ENCODE data around the gene PRAF2. TPM values are rescaled to one million over a fixed set of nuclear protein-coding genes. Genes with fewer than 3 reads are reported as not detected.

Gene PRAF2
- total RNA-seq, 4 donors from 2014 or later = 15.9 to 26.6 (median 23.8) TPM

DNA sequence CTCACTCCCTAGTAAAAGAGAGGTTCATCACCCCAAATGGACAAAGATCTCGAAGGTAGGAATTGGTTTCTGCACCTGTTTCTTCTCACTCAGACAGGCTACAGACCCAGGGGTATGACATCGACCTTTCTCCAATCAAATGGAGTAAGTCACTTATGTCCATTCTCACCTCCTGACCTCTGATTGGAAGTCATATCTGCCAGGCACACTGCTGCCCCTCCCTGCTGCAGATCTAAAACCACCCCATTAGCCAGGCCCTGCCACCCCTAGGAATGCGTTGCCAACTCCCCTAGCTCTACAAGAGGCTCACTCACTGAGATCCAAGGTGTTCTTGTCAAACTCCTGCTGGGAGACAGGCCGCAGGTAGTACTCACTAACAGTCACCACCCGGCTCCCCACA, 42.9 kb upstream of the PRAF2 start:
- DNase-seq (ENCODE audit: extremely low spot score) = no peak
- TF ChIP-seq POLR2A (IDR thresholded peaks at IDR 0.05; ENCODE audit: low read depth) (no peak), POLR2AphosphoS5 (IDR thresholded peaks at IDR 0.05) (no peak), EP300 (IDR thresholded peaks at IDR 0.05) (no peak)
- TF ChIP-seq, protein P1, sequence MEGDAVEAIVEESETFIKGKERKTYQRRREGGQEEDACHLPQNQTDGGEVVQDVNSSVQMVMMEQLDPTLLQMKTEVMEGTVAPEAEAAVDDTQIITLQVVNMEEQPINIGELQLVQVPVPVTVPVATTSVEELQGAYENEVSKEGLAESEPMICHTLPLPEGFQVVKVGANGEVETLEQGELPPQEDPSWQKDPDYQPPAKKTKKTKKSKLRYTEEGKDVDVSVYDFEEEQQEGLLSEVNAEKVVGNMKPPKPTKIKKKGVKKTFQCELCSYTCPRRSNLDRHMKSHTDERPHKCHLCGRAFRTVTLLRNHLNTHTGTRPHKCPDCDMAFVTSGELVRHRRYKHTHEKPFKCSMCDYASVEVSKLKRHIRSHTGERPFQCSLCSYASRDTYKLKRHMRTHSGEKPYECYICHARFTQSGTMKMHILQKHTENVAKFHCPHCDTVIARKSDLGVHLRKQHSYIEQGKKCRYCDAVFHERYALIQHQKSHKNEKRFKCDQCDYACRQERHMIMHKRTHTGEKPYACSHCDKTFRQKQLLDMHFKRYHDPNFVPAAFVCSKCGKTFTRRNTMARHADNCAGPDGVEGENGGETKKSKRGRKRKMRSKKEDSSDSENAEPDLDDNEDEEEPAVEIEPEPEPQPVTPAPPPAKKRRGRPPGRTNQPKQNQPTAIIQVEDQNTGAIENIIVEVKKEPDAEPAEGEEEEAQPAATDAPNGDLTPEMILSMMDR (IDR thresholded peaks at IDR 0.05) = no peak
- no peaks in the 10 kb centered on the region for H3K9me3 ChIP-seq
- intact Hi-C loops (cut with DNase I) = no loop called here
- no peak overlapping the region for H3K27ac ChIP-seq (replicated peaks in 1 of 4)
- H3K36me3 ChIP-seq = peaks cover 30 to 92% (median 71%) of the 10 kb centered on the region in 4 donors
- no peak overlapping the region for H3K4me3 ChIP-seq
- no peaks in the 10 kb centered on the region for H3K27me3 ChIP-seq
- peaks cover 0 to 1% (median 0%) of the 10 kb centered on the region in 4 donors for H3K4me1 ChIP-seq
- WGBS = 85% methylated on average over 5 of the region's 5 CpGs

DNA sequence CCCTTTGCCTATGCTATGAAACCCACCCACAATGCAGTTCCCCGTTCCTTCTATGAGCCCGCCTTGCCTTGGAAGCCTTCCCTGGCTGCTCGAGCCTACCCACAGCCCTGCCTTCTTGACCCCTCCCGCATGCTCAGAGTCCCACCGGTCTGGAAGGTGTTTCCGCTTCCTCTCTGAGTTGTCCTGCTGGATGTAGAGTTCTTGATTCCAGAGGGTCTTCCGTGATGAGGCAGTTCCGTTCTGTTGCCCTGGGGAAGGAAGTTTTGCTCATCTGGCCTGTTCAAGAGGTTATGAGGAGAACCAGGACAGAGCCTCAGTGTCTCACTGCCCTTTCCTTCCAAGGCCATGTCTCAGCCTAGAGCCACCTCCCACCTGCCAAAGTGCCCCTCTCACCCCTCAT, 42.3 kb upstream of the PRAF2 start:
- H3K9me3 ChIP-seq = no peaks in the 10 kb centered on the region
- intact Hi-C loops (cut with DNase I) = no loop called here
- H3K27me3 ChIP-seq = no peaks in the 10 kb centered on the region
- no peak for TF ChIP-seq EP300 (IDR thresholded peaks at IDR 0.05)
- TF ChIP-seq, protein P1 (IDR thresholded peaks at IDR 0.05) = no peak
- no peak for TF ChIP-seq POLR2AphosphoS5 (IDR thresholded peaks at IDR 0.05)
- TF ChIP-seq POLR2A (IDR thresholded peaks at IDR 0.05; ENCODE audit: low read depth) = no peak
- H3K4me1 ChIP-seq = no peaks in the 10 kb centered on the region
- no peak for DNase-seq (ENCODE audit: extremely low spot score)
- 68% methylated on average over 4 of the region's 8 CpGs for WGBS
- H3K27ac ChIP-seq (replicated peaks in 1 of 4) = no peak overlapping the region
- no peak overlapping the region for H3K4me3 ChIP-seq
- H3K36me3 ChIP-seq = peaks cover 29 to 89% (median 69%) of the 10 kb centered on the region in 4 donors

DNA sequence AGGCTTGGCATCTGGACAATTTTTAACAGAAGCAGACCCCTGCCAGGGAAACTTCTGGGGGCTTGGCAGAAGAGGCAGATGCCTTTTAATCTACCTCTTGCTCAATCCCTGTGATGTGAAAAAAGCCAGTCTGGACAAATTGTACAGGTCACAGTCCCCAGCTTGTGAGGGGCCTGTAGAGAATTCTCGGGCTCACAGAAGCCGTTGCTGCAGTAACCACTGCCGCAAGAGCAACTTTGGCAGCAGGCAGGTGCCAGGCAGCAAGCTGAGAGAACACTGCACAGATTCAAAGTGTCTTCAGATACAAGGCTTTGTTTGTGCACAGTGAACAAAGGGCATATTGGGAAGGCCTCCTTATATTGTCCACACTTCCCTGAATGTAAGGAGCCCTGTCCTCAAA, 38.0 kb upstream of the PRAF2 start:
- no peak overlapping the region for H3K27ac ChIP-seq (replicated peaks in 1 of 4)
- intact Hi-C loops (cut with DNase I) = no loop called here
- WGBS = 77% methylated on average over 3 of the region's 3 CpGs
- TF ChIP-seq, protein P1 (IDR thresholded peaks at IDR 0.05) = no peak
- no peak for TF ChIP-seq POLR2A (IDR thresholded peaks at IDR 0.05; ENCODE audit: low read depth)
- no peak for TF ChIP-seq EP300 (IDR thresholded peaks at IDR 0.05)
- no peak for TF ChIP-seq POLR2AphosphoS5 (IDR thresholded peaks at IDR 0.05)
- H3K27me3 ChIP-seq = no peaks in the 10 kb centered on the region
- DNase-seq (ENCODE audit: extremely low spot score) = no peak
- no peaks in the 10 kb centered on the region for H3K9me3 ChIP-seq
- no peaks in the 10 kb centered on the region for H3K4me1 ChIP-seq
- no peak overlapping the region for H3K4me3 ChIP-seq
- H3K36me3 ChIP-seq = peaks cover 21 to 62% (median 48%) of the 10 kb centered on the region in 4 donors

DNA sequence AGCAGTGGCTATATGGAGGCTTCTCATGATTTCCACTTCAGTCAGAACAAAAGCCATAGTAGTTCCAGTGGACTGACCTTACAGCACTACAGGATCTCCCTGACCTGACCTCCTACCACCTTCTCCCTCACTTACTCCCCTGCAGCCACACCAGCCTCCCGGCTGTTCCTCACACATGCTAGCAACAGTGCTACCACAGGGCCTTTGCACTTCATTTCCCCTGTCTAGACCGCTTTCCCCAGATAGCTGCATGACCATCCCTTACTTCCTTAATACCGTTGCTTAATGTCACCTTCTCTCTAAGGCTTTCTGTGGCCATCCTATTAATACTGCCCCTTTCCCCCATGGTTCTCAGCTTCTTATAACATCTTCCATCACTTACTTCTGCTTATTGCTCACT, 36.6 kb upstream of the PRAF2 start:
- WGBS = 81% methylated on average over 3 of the region's 3 CpGs
- intact Hi-C loops (cut with DNase I) = no loop called here
- TF ChIP-seq, protein P1 (IDR thresholded peaks at IDR 0.05) = no peak
- H3K4me1 ChIP-seq = no peaks in the 10 kb centered on the region
- H3K27me3 ChIP-seq = no peaks in the 10 kb centered on the region
- no peak overlapping the region for H3K4me3 ChIP-seq
- no peak overlapping the region for H3K27ac ChIP-seq (replicated peaks in 1 of 4)
- no peak for DNase-seq (ENCODE audit: extremely low spot score)
- H3K36me3 ChIP-seq = peaks cover 10 to 49% (median 35%) of the 10 kb centered on the region in 4 donors
- no peaks in the 10 kb centered on the region for H3K9me3 ChIP-seq

DNA sequence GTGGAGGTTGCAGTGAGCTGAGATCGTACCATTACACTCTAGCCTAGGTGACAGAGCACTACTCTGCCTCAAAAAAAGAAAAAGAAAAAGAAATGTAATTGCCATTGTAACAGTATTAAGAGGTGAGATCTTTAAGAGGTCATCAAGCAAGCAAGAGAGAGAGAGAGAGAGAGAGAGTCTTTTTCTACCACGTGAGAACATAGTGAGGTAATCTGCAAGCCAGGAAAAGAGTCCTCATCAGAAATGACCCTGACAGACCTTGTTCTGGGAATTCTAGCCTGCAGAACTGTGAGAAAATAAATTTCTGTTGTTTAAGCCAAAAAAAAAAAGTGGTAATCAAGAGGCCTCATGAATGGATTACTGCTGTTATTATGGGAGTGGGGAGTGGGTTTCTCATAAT, 34.8 kb upstream of the PRAF2 start:
- Histone ChIP-seq H3K4me3 (no peak overlapping the region), H3K4me1 (no peaks in the 10 kb centered on the region), H3K27me3 (no peaks in the 10 kb centered on the region), H3K36me3 (peaks cover 6 to 32% (median 24%) of the 10 kb centered on the region in 4 donors), H3K9me3 (no peaks in the 10 kb centered on the region), H3K27ac (replicated peaks in 1 of 4) (no peak overlapping the region)
- intact Hi-C loops (cut with DNase I) = no loop called here
- TF ChIP-seq, protein P1 (IDR thresholded peaks at IDR 0.05) = no peak
- TF ChIP-seq POLR2A (IDR thresholded peaks at IDR 0.05; ENCODE audit: low read depth) (no peak), POLR2AphosphoS5 (IDR thresholded peaks at IDR 0.05) (no peak), EP300 (IDR thresholded peaks at IDR 0.05) (no peak)
- 71% methylated on average over 2 of the region's 2 CpGs for WGBS
- DNase-seq (ENCODE audit: extremely low spot score) = no peak
